ENCODE results near the gene PAPSS1.
"Not testable (repeated sequence)": the region's sequence is repeated elsewhere in the genome, so short reads cannot be mapped to it uniquely, and the experiment has no call there.

The PAPSS1 gene

GRCh38 chr4:107719922-107720722, at the start of gene PAPSS1:
TSS of gene PAPSS1 (minus strand) at chr4:107720234. CDS start at chr4:107720179, 55 bp downstream.
- peak; percentile 91 for DNase-seq

DNA sequence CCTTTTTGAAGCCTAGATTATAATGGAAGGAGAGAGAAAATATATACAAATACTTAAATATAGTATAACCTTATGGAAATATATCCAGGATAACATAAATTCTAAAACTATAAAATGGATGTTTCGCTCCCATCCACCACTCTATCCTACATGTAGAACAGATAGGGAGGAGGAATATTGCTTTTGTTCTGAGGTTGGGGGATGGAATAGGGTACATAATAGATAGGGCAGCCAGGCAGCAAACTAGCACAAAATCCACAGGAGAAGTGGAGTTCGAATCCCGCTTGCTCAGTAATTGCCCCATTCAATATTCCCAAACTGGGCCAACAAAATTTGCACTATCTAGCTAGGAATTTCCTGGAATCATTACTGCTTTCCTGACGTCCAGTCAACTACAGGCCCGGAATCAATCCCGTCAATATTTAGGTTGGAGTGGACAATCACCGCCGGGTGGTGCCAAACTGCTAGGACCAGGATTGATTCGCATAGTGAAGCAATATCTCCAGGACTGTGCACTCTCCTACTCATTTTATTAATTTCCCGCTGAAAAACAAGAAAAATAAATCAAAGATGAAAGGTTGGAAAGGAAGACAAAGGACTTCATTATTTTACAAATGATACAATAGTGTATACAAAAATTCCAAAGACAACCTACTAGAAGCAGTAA, 40.4 kb upstream of the PAPSS1 start:
- no peak for DNase-seq

DNA sequence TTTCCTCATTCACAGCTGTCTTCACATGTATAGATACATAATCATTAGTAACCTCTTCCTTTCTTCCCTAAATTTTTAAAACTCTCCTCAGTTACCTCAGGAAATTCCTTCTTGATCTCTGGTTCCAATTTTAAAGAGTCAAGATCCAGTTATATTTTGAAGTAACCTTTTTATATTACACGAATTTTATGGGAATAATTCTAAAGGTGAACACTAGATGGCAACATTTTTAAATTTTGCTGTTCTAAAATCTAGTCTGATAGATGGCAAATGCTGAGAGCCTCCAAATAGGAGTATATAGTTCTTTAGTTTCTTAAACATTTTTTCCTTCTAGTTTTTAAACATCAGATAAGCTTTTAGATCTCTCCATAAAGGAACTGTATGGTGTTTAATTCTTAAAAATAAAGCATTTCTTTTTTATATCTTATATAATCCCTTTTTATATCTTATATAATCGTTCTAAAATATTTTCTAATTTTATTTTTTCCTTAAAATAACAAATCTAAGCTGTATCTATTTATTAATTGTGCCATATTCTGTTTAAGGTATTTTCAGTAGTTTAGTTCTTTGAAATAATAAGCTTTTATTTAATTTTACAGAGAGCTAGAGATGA, 37.9 kb upstream of the PAPSS1 start:
- DNase-seq = no peak

DNA sequence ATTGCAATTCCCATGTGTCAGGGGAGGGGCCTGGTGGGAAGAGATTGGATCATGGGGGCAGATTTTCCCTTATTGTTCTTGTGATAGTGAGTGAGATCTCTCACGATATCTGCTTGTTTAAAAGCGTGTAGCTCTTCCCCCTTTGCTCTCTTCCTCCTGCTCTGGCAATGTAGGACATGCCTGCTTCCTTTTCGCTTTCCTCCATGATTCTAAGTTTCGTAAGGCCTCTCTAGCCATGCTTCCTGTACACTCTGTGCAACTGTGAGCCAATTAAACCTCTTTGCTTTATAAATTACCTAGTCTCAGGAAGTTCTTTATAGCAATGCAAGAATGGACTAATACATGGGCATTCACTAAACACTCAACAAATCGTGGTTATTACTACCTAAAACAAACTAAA, 37.2 kb upstream of the PAPSS1 start:
- DNase-seq = no peak

GRCh38 chr4:107755841-107756356, 35.9 kb upstream of the PAPSS1 start:
- DNase-seq = no peak

DNA sequence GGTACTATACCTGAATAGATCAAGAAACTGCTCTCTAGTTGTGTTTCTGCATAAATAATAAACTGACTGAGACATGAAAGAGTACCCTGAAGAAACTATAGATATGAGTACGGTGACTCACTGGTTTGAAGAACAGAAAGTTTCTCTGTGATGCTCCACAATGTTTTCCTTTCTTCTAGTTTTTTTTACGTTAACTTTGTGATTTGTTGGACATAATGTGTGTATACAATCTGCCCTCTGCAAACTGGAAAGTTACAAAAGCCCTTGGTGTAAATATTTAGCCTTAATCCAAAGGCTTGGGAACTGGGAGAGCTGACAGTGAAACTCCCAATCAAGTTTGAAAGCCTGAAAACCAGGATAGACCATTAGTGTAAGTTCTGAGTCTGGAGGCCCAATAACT, 31.6 kb upstream of the PAPSS1 start:
- no peak for DNase-seq

DNA sequence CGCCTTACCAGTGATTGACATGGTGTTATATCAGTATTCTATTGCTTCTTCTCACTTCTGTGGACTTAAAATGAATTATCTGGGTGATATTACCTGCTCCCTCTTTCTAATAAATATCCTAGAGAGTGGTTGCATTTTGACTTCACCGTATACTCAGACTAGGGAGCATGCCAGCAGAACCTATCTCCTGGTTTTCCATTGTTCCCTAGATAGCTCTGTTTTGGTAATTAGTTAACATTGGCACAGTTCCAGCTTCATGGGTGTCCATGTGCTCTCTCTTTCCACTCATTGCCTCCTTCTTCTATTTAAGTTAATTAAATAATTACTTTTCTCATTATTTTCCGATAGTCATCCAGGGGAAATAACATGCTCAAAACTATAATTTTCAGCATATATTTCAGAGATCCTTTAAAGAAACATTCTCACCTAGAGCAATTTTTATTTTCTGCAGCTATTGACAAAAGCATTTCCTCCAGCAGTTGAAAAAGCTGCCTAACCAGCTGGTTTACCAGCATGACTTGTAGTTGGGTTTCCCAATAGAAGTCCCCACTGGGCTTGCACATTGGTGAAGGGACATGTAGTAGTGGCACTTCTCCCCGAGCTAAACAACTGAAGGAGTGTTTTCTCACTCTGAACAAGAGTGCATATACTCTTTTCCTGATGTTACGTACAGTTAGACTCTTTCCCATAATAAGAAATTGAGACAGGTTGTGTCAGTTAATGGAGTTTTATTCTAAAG, 27.9 kb upstream of the PAPSS1 start:
- no peak for DNase-seq

DNA sequence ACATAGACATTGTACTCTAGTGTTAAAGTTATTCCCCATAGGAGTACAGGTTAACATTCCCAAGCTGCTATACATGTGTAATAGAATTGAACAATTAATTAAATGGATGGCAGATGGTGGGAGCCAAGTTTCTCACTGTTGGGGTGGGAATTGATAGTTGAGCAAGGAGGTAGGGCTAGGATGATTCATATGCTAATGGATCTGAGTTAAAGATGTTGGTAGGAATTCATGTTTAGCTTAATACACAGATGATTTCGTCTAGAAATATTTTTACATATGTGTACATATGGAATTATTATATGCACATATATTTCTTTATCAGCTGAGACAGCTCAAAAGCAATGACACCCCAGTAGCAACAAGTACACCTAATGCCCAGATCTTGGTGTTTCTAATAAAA, 26.1 kb upstream of the PAPSS1 start:
- DNase-seq = no peak

- DNase-seq = no peak
Observed at GRCh38 chr4:107744532-107744931, 24.5 kb upstream of the PAPSS1 start.

GRCh38 chr4:107743532-107743931, 23.5 kb upstream of the PAPSS1 start:
- no peak for DNase-seq

- no peak for DNase-seq
Observed at GRCh38 chr4:107742791-107743190, 22.8 kb upstream of the PAPSS1 start.

DNA sequence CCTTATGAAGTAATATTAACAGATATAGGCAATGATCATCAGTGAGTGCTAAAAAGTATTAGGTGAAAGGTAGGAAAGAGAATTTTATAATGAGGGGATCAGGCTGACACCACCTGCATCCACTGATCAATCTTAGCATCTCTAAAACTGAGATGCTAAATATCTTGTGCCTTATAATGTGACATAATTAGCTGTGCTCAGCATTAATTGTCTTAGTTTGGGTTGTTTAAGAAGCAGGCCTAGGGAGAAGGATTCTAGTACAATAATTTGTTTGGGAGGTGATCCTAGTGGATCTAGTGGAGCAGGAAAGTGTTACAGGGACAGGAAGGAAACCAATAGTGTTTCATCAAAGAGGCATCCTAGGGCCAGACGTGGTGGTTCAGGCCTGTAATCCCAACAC, 22.2 kb upstream of the PAPSS1 start:
- no peak for DNase-seq

DNA sequence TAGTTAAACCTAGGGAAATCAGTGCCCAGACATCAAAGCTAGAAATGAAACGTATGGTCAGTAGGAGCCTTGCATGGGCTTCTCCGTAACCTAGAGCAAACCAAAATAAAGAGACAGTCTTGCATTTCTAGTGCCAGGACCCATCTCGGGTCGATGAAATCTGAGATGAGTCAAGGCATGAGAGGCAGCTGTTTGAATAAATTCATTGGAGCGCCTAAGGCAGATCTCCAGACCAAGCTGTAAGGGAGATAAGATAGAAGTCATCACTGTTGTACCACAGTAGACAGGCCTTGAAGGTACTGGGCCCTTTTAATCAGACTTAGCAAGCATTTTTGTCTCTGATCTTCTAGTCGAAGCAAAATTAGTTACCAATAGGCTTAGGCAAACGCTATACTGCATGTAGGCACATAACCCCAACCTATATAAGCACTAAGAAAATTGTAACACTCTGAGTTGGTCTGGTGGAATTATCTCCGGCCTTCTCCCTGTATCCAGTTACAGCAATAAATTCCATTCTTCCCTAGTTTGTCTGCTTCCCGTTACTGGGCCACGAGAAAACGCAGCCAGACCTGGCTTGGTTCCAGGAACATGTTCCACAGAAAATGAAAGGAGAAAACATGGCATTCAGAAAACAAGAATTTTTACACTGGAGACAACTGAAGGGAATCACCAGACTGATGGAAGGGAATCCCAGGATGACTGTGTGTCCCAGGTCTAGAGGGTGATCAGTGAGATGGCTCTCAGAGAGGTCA, 21.1 kb upstream of the PAPSS1 start:
- DNase-seq = no peak

- no peak for DNase-seq
Observed at GRCh38 chr4:107740381-107740780, 20.3 kb upstream of the PAPSS1 start.

- no peak for DNase-seq
Observed at GRCh38 chr4:107737450-107737849, 17.4 kb upstream of the PAPSS1 start.

GRCh38 chr4:107736924-107737448, 17.0 kb upstream of the PAPSS1 start:
- DNase-seq = peak; percentile 33

- no peak for DNase-seq
Observed at GRCh38 chr4:107736037-107736436, 16.0 kb upstream of the PAPSS1 start.

DNA sequence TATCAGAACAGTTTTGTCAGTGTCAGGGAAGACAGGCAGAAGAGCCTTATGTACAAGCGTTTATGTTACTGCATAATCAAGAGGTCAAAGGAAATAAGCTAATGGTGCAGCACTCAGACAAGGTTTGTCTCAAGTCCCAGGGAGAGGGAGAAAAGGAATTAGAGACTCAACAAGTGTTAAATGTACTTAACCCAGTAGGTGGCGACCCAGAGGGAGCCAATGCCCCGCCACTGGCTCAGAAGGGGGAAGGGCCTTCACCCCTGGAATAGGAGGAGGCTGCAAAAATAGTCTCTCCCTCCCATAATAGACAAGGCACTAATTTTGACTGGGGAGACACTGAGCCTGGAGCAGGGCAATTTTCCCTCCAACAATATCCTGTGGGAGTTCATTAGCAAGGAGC, 14.1 kb upstream of the PAPSS1 start:
- DNase-seq = no peak

GRCh38 chr4:107733431-107733925, 13.4 kb upstream of the PAPSS1 start:
- no peak for DNase-seq

- not testable (repeated sequence) for DNase-seq
Observed at GRCh38 chr4:107729050-107729449, 9.0 kb upstream of the PAPSS1 start.

GRCh38 chr4:107726131-107726925, 6.3 kb upstream of the PAPSS1 start:
- DNase-seq = not testable (repeated sequence)

Data from activated gamma-delta T cell treated with Interleukin-2 at 50 U/mL for 16 hours (primary cell).